ENCODE data around the gene SMPDL3B.

- TF ChIP-seq CTCF (IDR thresholded peaks at IDR 0.05) (no peak), POLR2A (IDR thresholded peaks at IDR 0.05) (no peak)
These were observed 26.2 kb downstream of the SMPDL3B start for GRCh38 chr1:27960762-27961645.

Data from right lobe of liver (tissue), 4 donors.